GM12801 (cell line): ENCODE results near the gene SLC31A1.

ENCODE experiments used
- CTCF ChIP-seq: IDR thresholded peaks from one replicate; pipeline ENCODE4 v1.5.1; 2011; ENCODE audit warnings: control low read depth; ENCODE audit not compliant: insufficient read length; ENCODE audit errors: extremely low read depth

SLC31A1 gene

GRCh38 chr9:113267911-113268566 lies 46.7 kb downstream of the SLC31A1 start:
- no peak for TF ChIP-seq CTCF

GRCh38 chr9:113269355-113269754 lies 48.0 kb downstream of the SLC31A1 start:
- TF ChIP-seq CTCF, result no peak

GRCh38 chr9:113269871-113270270 lies 48.5 kb downstream of the SLC31A1 start:
- no peak for TF ChIP-seq CTCF

GRCh38 chr9:113274474-113275156 lies 53.3 kb downstream of the SLC31A1 start:
- TF ChIP-seq CTCF, result no peak

- no peak for TF ChIP-seq CTCF
Measured at GRCh38 chr9:113275157-113276131, 54.1 kb downstream of the SLC31A1 start, which contains the start of the genes CDC26 and PRPF4. Gene CDC26 (minus strand): TSS chr9:113275572. CDS start chr9:113272507, 3,065 bp downstream. Gene PRPF4 (plus strand): TSS chr9:113275658. CDS start chr9:113275744, 86 bp downstream.

GRCh38 chr9:113278840-113279239 lies 57.5 kb downstream of the SLC31A1 start:
- TF ChIP-seq CTCF, result no peak

GRCh38 chr9:113281356-113281755 lies 60.0 kb downstream of the SLC31A1 start:
- TF ChIP-seq CTCF, result no peak
